Measurements from ENCODE around the gene GJD3. TPM values are rescaled to one million over a fixed set of nuclear protein-coding genes. Genes with fewer than 3 reads are reported as not detected.

GJD3 gene
- total RNA-seq, 1 donor from 2014 or later, result 2.8 TPM

GRCh38 chr17:40355804-40356758 is 8.5 kb downstream of the GJD3 start:
- DNase-seq, result no peak

GRCh38 chr17:40355123-40355803 is 9.3 kb downstream of the GJD3 start:
- Histone ChIP-seq H3K27ac (no peak overlapping the region), H3K4me3 (no peak overlapping the region)

More at GRCh38 chr17:40355804-40356758, 8.5 kb downstream of the GJD3 start:
- Histone ChIP-seq H3K4me1 (peaks cover 28% of the 10 kb centered on the region), H3K36me3 (peaks cover 57% of the 10 kb centered on the region), H3K4me3 (no peak overlapping the region), H3K9me3 (no peaks in the 10 kb centered on the region), H3K27ac (no peak overlapping the region), H3K27me3 (no peaks in the 10 kb centered on the region)
- intact Hi-C loops (cut with DNase I), result loop anchor here (2.0 kb wide), 1 partner anchor 53 kb away; no protein-coding TSS in a partner anchor
- ATAC-seq, result no peak
- no peak for TF ChIP-seq CTCF (IDR thresholded peaks at IDR 0.05)

GRCh38 chr17:40354221-40355122 is 10.1 kb downstream of the GJD3 start:
- intact Hi-C loops (cut with DNase I), result no loop called here
- peaks cover 41% of the 10 kb centered on the region for H3K4me1 ChIP-seq
- no peak overlapping the region for H3K27ac ChIP-seq
- ATAC-seq (no peak), DNase-seq (no peak)
- H3K9me3 ChIP-seq, result no peaks in the 10 kb centered on the region
- H3K4me3 ChIP-seq, result no peak overlapping the region
- H3K36me3 ChIP-seq, result peaks cover 64% of the 10 kb centered on the region
- TF ChIP-seq CTCF (IDR thresholded peaks at IDR 0.05), result no peak
- H3K27me3 ChIP-seq, result no peaks in the 10 kb centered on the region

More at GRCh38 chr17:40355123-40355803, 9.3 kb downstream of the GJD3 start:
- Histone ChIP-seq H3K9me3 (no peaks in the 10 kb centered on the region), H3K36me3 (peaks cover 58% of the 10 kb centered on the region), H3K4me1 (peaks cover 33% of the 10 kb centered on the region), H3K27me3 (no peaks in the 10 kb centered on the region)
- ATAC-seq, result peak; percentile 78
- DNase-seq, result peak; percentile 87
- TF ChIP-seq CTCF (IDR thresholded peaks at IDR 0.05), result peak; percentile 95
- intact Hi-C loops (cut with DNase I), result no loop called here

- Histone ChIP-seq H3K27ac (peak overlapping the region; percentile 24), H3K27me3 (no peaks in the 10 kb centered on the region), H3K9me3 (no peaks in the 10 kb centered on the region), H3K4me3 (no peak overlapping the region), H3K36me3 (peaks cover 77% of the 10 kb centered on the region), H3K4me1 (peaks cover 49% of the 10 kb centered on the region)
- TF ChIP-seq CTCF (IDR thresholded peaks at IDR 0.05), result no peak
- DNase-seq, result no peak
- intact Hi-C loops (cut with DNase I), result no loop called here
- peak; percentile 7 for ATAC-seq
Observed at GRCh38 chr17:40352779-40353394, 11.7 kb downstream of the GJD3 start.
